GM10266 (cell line): ENCODE results near the gene EFNB2.

ENCODE experiments used
- DNase-seq: peaks from one replicate; pipeline ENCODE4 v3.0.0; 2012; ENCODE audit errors: extremely low spot score
- TF ChIP-seq, protein P1 (sequence below): IDR thresholded peaks from 2 replicates; pipeline ENCODE4 v1.5.1; 2012; ENCODE audit warnings: mild to moderate bottlenecking, low read depth; ENCODE audit not compliant: control insufficient read depth, insufficient read depth; ENCODE audit errors: missing control alignments

Gene EFNB2

DNA sequence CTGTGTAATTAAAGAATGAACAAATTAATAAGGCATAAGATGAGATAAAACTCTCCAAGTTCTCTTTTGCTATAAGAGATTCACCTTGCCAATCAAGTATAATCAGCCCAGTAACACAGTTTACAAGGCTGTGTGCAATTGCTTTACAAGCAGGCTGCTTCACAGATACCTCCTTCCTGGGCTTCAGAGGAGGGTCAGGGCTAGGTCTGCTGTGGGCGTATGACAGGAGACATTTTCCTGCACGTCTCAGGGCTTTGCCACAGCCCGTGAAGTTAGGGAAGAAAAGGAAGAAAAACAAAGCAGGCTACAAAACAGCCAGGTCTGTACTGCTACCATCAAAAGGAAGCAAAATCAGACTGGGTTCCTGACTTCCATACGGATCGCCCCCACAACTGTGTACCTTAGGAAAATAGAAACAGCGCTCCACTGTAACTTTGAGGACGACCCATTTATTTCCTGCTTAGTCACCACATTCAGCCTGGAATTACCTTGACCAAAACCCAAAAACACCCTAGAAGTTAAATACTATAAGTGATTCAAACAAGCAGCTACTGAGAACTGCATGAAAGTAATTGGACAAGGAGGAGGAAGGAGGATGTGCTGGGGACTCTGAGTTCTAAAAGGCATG lies 12.4 kb downstream of the EFNB2 start:
- DNase-seq = no peak
- TF ChIP-seq, protein P1, sequence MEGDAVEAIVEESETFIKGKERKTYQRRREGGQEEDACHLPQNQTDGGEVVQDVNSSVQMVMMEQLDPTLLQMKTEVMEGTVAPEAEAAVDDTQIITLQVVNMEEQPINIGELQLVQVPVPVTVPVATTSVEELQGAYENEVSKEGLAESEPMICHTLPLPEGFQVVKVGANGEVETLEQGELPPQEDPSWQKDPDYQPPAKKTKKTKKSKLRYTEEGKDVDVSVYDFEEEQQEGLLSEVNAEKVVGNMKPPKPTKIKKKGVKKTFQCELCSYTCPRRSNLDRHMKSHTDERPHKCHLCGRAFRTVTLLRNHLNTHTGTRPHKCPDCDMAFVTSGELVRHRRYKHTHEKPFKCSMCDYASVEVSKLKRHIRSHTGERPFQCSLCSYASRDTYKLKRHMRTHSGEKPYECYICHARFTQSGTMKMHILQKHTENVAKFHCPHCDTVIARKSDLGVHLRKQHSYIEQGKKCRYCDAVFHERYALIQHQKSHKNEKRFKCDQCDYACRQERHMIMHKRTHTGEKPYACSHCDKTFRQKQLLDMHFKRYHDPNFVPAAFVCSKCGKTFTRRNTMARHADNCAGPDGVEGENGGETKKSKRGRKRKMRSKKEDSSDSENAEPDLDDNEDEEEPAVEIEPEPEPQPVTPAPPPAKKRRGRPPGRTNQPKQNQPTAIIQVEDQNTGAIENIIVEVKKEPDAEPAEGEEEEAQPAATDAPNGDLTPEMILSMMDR = no peak

DNA sequence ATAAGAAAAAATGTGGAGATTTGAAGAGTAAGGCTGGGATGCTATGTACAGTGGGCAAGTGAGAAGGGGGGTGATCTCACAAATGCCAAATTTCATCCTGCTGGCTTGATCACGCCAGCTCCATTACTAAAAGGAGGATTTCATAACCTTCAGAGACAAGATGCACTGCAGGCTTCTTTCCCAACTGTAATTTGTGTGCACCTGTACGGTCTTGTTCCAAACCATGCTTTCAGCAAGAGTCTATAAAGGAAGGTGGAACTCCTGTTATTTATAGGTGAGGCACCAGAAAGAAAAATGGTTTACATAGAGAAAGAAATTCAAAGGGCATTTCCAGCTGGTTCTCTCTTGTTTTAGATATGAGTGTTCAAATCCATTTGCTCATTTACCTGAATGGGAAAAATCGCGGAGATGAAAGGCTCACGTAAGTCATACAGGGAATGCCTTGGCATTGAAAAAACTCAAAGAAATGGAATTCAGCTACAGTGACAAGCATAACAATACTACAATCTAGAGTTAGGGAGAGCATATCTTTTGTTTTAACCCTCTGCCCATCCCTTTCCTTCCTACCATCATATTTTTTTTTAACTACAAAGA lies 13.3 kb downstream of the EFNB2 start:
- DNase-seq = no peak

DNA sequence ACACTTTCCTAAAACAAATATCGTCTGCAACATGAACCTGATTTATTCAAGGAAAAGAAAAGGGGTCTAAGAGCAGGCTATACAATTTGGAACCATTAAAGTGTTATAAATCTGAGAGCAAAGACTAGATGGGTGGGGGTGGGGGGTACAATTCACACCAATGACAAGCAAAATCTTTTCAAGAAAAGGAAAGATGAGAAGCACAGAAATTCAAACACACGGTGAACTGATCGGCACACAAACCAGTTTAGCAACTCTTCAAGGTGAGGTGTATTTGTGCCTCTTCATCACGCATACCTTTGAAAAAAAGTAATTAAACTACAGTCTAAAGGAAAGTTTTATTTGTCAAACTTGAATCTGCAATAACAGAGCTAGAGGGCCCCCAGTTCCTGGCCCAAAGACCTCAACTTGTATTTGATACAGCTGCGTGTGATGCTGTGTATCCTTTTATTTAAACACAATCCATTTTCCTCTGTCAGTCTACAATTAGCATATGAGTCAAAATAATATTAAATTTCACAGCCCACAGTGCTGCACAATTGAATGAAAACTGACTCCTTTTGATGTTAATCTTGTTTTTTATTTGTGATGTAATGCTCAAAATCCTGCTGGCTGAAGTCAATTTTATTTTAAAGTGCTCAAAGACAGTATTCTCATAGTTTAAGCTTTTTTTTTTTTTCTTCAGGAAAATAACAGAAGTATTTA lies 14.2 kb downstream of the EFNB2 start:
- TF ChIP-seq, protein P1 = no peak
- DNase-seq = no peak

More for the DNA sequence above, 13.3 kb downstream of the EFNB2 start:
- TF ChIP-seq, protein P1 = no peak

DNA sequence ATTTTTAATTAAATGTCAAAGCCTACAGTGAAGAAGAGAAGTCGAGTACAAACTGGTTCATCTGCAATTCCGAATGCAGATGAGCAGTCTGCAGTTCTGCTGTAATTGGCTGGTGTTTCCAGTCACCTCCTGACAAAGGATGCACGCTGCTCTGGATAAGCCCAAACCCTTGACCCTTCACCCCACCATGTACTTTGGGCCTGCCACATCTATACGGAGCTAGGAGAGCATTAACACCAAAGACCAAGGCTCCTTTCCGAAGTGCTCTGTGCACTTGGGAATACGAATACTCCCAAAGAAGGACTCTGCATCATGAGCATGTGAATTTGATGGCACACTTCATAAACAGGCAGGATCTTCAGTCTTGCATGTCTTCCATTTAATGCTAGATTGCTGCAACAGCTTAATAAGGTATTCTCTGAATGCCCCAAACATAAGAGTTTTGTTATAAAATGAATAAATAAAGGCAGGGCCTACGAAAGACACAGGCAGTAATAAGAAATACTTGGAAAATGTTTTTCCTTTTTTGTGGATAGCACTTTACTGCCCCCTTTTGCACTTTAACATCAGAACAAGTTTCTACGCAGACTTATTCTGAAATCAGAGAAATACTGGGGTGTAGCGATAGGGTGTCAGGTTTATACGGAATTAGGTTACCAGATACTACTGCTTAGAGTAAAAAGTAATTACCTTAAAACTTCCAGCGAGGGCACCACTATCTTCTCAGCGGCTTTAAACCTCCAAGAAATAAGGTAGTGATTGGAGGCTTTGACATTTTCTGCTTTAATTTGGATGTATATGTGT lies 15.0 kb downstream of the EFNB2 start:
- no peak for DNase-seq
- TF ChIP-seq, protein P1 = peak; percentile 26

DNA sequence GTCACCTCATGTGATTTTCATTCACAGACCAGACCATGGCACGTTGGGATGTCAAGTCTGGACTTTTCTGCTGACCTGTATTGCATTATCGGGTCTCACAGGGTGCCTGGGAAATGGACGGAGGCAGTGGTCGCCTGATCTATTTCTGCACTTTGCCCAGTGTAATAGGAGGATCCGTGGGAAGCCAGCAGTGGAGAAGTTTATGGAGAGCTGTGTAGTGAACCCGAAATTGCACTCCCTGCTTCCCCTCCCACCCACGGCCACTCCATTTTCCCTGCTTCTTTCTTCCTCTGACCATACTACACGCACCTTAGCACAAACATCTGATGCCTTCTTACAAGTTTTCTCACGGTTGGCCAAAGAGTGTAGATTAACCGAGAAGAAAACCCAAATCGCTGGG lies 16.9 kb downstream of the EFNB2 start:
- TF ChIP-seq, protein P1 = no peak
- no peak for DNase-seq

DNA sequence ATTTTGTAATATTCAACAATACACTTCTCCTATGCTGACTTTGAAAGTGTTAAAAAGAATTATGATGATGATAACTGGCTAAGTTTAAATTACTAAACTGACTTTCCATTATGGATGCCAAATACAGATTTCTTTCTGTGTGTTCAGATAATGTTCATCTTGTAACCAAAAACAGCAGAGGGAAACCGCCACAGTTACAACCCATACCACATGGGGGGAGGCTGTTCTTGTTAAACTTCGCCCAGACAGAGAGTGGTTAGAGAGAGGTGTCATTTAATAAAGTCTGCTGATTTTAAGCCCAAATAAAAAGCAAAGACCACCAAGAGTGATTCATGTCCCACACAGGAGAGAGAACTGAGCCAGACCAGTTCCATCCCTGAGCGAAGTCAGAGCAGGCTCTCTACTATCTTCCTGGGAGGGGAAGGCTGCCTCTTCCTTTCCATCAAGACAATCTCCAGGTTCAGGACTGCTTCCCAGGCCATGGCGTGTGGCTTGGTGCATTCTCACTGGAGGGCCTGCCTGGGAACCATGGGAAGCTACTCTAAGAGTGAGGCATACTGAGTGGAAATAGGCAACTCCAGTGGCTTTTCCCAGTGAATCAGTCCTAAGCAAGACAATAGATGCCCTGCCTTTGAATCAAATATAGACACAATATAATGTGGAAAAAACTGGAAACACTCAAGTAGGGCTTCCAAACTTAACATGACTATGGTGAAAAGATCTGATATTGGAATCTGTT lies 18.2 kb downstream of the EFNB2 start:
- no peak for DNase-seq
- TF ChIP-seq, protein P1 = no peak
